Muscle of leg (tissue), 9 donors: ENCODE measurements around the gene MTURN. TPM values are rescaled to one million over a fixed set of nuclear protein-coding genes. Genes with fewer than 3 reads are reported as not detected.

Source experiments
- polyA plus RNA-seq, 8 donors: library from polyadenylated mRNA; unstranded; fragments of 120-200 nt; gene quantifications; one replicate each; pipeline versions ENCODE4 v1.2.1 to v1.2.3, GENCODE V29; 2013; ENCODE audit warnings: inconsistent platforms in 1 of 8, low replicate concordance in 1 of 8; ENCODE audit not compliant: insufficient read length in 8 of 8, insufficient read depth in 1 of 8
- total RNA-seq: library from RNA; stranded (reverse); fragments of 120-200 nt; gene quantifications from one replicate; pipeline ENCODE4 v1.2.4, GENCODE V29; 2013

The MTURN gene
- total and polyA plus RNA-seq, 9 donors = 65.8 to 105 (median 80.6) TPM

Other genes with a start within 250 kb of the MTURN start
- 27.6 TPM for gene SCRN1, start 145.2 kb upstream of the MTURN start, total RNA-seq
- gene SCRN1, start 145.2 kb upstream of the MTURN start, polyA plus RNA-seq = 10 to 100 TPM; 23.0 to 46.1 (median 32.8) TPM
- 32.4 TPM for gene FKBP14, start 108.3 kb upstream of the MTURN start, total RNA-seq
- gene FKBP14, start 108.3 kb upstream of the MTURN start, polyA plus RNA-seq = 10 to 100 TPM; 14.5 to 36.7 (median 23.1) TPM
- 12.0 TPM for gene PLEKHA8, start 106.6 kb upstream of the MTURN start, total RNA-seq
- gene PLEKHA8, start 106.6 kb upstream of the MTURN start, polyA plus RNA-seq = 10 to 100 TPM in 6 of 8 donors, 1 to 10 TPM in 2; 7.7 to 13.3 (median 10.7) TPM
- gene ZNRF2, start 149.6 kb downstream of the MTURN start, total RNA-seq = 8.9 TPM
- gene ZNRF2, start 149.6 kb downstream of the MTURN start, polyA plus RNA-seq = 10 to 100 TPM in 4 of 8 donors, 1 to 10 TPM in 4; 7.2 to 12.1 (median 9.9) TPM